ENCODE results near the gene PTPRH. TPM values are rescaled to one million over a fixed set of nuclear protein-coding genes. Genes with fewer than 3 reads are reported as not detected.
A peak's percentile ranks its signal among the peaks of the same experiment; 100 is the strongest.

PTPRH gene
- total and polyA plus RNA-seq, 9 of the 15 experiments (the other 6 are each of a cell fraction or from before 2014, with no cell fraction given), result 0.87 to 34.3 (median 22.7) TPM

GRCh38 chr19:55216461-55217198 lies 7.3 kb upstream of the PTPRH start (continued):
- peak in 1 of 2 experiments; percentile 83; a peak in 2 of 4 replicates for TF ChIP-seq ZNF639 (CRISPR knock-in tag; conservative IDR thresholded peaks at IDR 0.05 in 1 of 2, IDR thresholded peaks at IDR 0.05 in 1 of 2)
- TF ChIP-seq DEAF1 (CRISPR knock-in tag; IDR thresholded peaks at IDR 0.05), result peak; percentile 12; the same call in 1 of the 2 replicates
- no peak for TF ChIP-seq ZNF449 (CRISPR knock-in tag; IDR thresholded peaks at IDR 0.05)
- TF ChIP-seq CBFA2T2 (conservative IDR thresholded peaks at IDR 0.05), result peak; percentile 23; the same call in 1 of the 2 replicates
- TF ChIP-seq RBBP5 (IDR thresholded peaks at IDR 0.05; ENCODE audit: borderline replicate concordance, insufficient read depth, low read length, poor library complexity, severe bottlenecking), result peak; percentile 61
- peak; percentile 50; the same call in 1 of the 2 replicates for TF ChIP-seq HNRNPL (IDR thresholded peaks at IDR 0.05; ENCODE audit: low read depth, low read length)
- no peak for TF ChIP-seq ATF4 (CRISPR knock-in tag; IDR thresholded peaks at IDR 0.05)
- peak; percentile 100 for TF ChIP-seq REST (IDR thresholded peaks at IDR 0.05; ENCODE audit: borderline replicate concordance)
- peak; percentile 99 for TF ChIP-seq REST (CRISPR knock-in tag; IDR thresholded peaks at IDR 0.05; ENCODE audit: low read depth)
- no peak for TF ChIP-seq ZNF134 (CRISPR knock-in tag; conservative IDR thresholded peaks at IDR 0.05)

All from K562 (cell line).